Lower leg skin (tissue), 3 donors: Measurements from ENCODE around the gene FPGS.

Source experiments
- POLR2A ChIP-seq, 2 donors: fragments of 450-650 bp; IDR thresholded peaks; one replicate each; pipeline ENCODE4 v1.6.1; 2016 to 2017; ENCODE audit warnings: antibody characterized with exemption in 2 of 2, mild to moderate bottlenecking in 1 of 2, moderate library complexity in 1 of 2
- TF ChIP-seq, protein P1 (sequence below), 3 donors: fragments of 450-650 bp; IDR thresholded peaks; one replicate each; pipeline ENCODE4 v1.5.1; 2016; ENCODE audit warnings: antibody characterized with exemption in 3 of 3, mild to moderate bottlenecking in 3 of 3, moderate library complexity in 2 of 3

DNA sequence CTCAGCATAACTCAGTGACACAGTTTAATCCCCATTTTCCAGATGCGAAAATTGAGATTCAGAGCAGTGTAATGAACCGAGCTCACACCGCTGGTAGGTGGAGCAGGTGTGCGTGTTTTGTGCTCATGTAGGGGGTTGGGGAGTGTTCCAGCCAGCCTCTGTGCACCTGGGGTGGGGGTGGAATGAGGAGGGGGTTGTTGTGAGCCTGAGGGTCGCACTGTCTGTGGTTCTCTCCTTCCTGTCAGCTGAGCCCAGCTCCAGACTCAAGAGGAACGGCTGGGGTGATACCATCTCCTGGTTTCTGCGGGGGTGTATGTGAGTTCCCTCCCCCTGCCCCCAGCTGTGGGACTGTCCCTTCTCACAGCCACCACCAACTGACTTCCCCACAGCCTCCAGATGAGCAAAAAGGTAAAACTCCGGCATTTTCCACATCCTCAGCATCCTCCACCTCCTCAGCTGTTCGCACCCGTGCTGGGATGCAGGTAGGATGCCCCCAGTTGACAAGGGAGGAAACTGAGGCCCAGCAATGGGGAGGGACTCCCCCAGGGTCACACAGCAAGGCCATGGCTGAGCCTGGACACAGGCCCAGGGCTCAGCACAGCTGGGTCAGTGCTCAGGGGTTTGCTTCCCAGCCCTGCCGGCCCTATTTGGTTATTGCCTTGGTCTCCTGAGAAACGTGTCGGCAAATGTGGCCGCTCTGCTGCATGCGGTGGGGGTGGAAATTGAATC lies 26.3 kb upstream of the FPGS start:
- TF ChIP-seq, protein P1, sequence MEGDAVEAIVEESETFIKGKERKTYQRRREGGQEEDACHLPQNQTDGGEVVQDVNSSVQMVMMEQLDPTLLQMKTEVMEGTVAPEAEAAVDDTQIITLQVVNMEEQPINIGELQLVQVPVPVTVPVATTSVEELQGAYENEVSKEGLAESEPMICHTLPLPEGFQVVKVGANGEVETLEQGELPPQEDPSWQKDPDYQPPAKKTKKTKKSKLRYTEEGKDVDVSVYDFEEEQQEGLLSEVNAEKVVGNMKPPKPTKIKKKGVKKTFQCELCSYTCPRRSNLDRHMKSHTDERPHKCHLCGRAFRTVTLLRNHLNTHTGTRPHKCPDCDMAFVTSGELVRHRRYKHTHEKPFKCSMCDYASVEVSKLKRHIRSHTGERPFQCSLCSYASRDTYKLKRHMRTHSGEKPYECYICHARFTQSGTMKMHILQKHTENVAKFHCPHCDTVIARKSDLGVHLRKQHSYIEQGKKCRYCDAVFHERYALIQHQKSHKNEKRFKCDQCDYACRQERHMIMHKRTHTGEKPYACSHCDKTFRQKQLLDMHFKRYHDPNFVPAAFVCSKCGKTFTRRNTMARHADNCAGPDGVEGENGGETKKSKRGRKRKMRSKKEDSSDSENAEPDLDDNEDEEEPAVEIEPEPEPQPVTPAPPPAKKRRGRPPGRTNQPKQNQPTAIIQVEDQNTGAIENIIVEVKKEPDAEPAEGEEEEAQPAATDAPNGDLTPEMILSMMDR (IDR thresholded peaks at IDR 0.05) = no peak
- TF ChIP-seq POLR2A (IDR thresholded peaks at IDR 0.05) = no peak
